CD4-positive, alpha-beta T cell treated with Interleukin-4 for 1 hour (primary cell): ENCODE measurements around the gene NUP210.
A peak's percentile ranks its signal among the peaks of the same experiment; 100 is the strongest.

ENCODE experiments used
- DNase-seq, 2 donors: peaks; one replicate each; pipeline ENCODE4 v3.0.0-alpha.2; 2020 to 2022

Gene NUP210

DNA sequence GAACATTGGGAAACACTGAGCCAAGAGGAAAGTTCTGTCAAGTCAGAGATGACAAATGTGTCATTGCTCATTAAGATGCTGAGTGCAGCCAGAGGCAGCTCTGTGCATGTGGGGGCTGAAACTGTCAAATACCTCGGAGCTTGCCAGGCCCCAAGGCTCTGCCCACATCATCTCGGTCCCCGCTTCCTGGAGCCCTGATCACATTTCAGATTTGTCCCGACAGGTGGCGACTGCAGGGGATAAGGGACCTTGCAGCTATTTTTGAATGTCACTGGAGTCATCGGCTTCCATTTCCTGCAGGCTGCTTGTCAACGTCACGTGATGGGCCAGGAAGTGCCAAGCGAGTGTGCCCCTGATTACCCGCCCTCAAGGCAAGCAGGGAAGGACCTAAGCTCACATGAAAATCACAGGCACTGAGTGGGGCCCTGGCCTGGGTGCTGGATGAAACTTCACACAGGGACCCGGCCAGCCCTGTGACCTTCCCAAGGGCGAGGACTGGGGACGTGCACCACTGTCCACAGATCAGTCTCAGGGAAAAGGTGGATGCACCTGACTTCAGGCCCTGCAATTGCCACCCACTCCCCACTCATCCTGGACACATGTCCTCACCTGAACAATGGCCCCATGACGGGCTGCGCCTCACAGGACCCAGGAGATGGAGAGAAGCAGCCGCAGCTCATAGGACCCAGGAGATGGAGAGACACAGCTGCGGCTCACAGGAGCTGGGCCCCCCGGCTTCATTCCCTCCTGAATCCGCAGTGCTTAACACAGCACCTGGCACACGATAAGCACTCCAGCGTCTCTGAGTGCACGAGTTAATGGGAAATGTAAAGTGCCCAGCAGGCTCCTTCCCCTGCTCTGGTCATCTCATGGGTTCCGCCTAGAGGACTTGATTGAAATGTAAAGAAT, 73.4 kb downstream of the NUP210 start:
- peak; percentile 77 to 83 for DNase-seq

DNA sequence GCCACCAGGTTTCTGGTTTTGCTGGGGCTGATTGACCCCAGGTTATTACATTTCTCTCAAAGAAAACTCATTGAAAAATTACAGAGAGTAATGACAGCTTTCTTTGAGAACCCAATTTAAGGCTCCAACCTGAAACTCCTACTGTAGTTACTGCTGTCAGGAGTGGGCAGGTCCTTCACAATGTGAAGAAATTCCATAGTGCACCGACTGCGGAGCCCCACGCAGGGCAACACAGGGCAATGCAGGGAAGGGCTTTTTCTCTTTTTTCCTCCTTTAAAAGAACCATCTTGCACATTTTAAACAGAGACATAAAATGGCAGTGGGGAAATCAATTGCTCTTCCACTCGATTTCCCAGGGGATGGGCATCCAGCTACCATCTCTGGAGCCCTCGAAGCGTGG, 74.3 kb downstream of the NUP210 start:
- no peak for DNase-seq

DNA sequence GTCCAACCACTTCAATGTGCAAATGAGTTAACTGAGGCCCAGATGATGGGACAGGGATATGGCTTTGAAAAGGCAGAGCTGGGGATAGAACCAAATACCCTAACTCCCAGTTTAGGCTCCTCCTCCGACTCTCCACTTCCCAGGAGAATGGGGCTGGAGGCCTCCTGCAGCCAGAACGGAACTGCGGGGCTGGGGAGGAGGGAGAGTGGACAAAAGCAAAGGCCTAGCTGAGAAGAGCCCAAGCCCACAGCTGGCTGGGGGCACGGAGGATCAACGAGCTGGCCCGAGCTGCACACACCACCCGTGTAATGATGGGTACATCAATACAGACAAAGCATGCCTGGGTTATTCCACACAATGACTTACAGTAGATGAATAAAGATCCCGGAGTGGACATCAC, 74.8 kb downstream of the NUP210 start:
- DNase-seq = no peak

DNA sequence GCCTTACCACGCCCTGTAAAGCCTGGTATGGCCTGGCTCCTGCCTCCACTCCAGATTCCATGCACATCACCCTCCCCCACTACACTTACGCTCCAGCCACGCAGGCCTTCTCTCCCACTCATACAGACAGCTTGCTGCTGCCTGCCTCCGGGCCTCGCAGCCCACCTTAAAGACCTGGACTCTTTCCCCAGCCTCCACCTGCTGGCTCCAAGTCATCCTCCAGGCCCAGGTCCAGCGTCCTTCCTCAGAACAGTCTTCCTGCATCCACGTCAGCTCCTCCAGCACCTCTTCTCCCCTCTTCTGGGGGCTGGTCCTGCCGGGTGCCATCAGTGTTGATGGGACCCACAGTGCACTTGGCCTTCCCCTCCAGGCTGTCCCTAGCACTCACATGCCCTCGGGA, 75.5 kb downstream of the NUP210 start:
- DNase-seq = no peak

DNA sequence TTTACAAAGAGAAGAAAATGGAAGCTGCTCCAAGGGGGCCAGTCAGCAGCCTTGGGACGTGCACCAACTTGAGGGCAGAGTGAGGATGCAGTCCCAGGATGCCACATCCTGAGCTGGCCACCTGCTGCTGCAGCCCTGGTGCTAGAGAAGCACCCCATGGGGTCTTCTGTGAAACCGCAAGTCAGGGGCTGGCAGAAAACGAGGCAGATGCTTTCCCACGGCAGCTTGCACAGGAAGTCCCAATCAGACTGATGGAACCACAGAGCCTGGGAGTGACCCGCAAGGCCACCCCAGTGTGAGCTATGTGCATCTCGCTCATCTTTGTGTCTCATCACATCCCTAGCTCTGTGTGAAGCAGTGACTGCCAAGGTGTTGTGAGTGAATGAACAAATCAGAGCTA, 76.5 kb downstream of the NUP210 start:
- no peak for DNase-seq

DNA sequence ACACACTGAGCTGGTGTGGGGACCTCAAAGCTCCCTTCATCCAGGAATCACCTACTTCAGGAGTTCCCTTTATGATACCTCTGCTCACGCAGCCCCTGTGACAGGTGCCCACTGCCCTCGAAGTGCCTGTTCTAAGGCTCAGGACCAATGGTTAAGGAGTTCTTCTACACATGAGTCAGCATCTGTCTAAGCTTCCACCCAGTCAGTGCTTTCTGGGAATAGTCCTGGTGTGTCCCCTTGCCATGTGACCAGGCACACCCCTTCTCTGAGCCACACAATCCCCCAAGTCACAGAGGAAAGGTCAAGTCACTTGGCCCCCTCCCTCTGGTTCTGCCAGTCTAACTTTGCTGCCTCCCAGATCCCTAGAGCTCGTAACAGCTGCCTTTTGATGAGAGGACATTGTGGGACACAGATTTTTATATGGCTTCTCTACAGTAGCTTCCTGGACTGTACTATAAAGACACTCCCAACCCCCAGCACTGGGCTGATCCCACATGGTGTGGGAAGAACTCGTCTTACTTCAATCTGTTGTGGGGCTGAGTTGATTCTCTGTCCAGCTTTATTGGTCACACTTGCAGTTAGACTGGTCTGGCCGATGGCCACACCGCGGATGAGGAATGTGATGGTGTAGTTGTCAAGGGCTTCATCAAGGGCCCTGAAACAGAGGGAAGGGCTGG, 78.8 kb downstream of the NUP210 start:
- DNase-seq = no peak

DNA sequence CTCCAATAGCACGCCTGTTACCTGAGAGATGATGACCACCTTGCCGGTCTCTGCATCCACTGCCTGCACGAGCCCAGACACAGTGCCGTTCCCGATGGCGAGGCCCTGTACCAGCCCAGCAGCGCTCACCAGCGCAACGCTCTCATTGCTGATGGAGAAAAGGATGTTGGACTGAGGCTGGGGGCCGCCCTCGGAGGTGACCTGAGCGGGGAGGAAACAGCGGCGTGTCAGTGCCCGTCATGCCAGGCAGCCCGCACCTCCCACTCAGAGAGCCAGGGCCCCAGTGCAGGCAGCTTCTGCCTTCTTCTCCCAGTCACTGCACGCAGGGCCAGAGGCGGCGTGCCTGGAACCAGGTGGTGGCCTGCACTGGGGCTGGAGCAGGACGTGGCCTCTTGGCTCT, 80.3 kb downstream of the NUP210 start:
- DNase-seq = no peak

DNA sequence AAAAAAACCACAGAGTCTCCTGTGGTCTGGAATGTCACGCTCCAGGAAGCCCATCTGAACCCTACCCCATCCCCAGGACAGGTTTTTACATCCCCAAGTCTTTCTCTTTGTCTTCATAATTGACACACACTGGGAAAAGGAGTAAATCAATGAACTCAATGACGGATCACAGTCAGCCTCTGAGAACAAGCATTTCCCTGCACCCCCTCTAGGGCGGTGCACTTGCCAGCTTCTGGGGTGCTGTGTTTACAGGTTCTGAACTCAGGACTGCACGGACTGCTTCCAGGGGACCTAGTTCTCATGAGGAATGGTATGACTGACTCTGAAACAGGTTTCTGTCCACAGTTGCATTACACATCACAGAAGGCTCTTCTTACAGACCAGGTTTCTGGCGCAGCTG, 81.1 kb downstream of the NUP210 start:
- DNase-seq = no peak

DNA sequence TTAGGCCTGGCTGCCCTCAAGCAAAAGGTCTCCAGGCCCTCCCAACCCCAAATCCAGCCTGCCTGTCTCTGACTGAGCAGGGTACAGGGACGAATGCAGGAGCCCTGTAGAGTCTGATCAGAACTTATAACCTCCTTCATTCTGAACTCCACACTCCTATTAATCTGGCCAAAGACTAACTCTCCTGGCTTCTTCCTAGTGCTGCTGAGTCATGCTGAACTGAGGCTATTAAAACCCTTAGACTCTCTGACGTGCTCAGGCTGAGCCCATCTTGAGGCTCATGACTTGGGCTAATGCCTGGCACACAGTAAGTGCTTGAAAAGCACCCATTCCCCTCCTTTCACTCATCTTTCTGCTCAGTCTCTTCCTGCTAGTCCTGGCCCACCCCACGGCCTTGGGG, 81.9 kb downstream of the NUP210 start:
- DNase-seq = no peak

DNA sequence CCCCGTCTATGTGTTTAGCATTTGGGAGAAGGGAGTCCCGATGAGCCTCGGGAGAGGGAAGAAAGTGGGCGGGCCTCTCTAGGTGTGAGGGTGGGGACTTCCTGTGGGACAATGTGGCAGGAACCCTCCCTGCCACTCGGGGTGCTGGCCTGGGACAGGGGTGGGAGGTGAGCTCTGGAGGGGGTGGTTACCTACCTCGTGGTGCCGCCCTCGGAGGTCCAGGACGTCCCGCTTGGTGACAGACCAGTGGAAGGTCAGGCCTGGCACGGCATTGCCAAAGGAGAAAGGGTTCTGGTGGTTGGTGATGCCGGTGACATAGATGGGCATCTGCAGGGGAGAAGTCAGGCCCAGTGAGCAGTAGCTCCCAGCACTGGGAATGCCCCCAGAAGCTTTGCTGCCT, 83.5 kb downstream of the NUP210 start:
- no peak for DNase-seq

DNA sequence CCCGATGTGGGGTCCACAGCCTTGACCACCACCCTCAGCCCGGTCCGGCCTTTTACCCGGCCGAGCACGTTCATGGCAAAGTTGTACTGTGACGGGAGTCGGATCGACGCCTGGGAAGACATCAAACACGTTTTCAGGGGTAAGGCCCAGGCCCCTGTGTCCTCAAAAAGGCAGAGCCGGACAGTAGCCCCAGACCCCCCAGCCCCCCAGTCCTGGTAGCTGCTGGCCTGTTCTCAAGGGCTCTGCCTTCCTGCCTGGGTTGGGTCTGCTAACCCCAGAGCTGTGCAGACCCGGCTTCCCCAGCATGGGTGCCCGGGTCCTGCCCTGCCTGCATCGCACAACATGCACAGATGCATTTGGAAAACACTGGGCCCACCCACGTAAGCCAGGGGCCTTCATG, 84.6 kb downstream of the NUP210 start:
- DNase-seq = no peak

DNA sequence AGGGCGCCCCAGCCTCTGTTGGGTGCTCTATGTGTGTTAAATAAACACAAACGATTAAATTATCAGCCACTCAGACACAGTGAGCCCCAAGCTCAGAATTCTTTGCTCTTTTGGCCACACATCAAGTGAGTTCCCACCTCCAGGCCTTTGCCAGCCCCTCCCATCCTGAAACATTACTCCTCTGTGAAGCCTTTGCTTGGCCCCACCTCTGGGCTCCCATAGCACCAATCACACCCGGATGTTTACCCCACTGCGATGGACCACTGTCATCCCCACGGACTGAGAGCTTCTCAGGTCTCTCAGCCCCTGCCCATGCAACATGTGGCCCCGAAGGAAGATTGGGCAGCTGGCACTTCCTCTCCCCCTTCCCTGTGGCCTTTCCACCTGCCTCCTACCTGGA, 85.1 kb downstream of the NUP210 start:
- no peak for DNase-seq

DNA sequence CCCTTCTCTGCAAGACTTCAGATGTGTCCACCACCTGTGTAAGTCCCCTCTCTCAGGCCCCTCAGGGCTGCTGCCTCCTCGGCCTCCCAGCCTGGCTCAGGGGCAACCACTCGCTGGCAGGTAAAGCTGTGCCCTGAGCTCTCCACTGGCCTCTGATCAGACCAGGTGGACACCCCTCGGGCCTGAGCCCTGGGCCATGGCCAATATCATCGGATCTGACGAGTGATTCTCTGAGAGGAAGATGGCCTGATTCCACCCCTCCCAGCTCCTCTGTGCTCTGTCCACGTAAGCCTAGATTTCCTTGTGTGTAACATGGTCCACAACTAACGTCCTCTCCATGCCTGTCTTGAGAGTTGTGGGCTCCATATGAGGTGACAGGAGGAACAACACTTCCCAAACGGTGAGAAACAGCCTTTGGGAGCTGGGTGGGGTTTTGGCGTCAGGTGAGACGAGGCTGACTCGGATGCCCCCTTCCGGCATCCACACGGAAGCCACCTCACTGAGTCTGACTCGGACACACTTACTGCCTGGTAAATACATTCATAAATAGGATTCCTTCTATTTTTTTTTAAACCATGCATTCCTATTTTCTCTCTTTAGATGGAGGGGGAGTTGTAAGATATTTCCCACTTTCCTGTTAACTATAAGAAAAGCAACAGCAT, 86.8 kb downstream of the NUP210 start:
- no peak for DNase-seq

DNA sequence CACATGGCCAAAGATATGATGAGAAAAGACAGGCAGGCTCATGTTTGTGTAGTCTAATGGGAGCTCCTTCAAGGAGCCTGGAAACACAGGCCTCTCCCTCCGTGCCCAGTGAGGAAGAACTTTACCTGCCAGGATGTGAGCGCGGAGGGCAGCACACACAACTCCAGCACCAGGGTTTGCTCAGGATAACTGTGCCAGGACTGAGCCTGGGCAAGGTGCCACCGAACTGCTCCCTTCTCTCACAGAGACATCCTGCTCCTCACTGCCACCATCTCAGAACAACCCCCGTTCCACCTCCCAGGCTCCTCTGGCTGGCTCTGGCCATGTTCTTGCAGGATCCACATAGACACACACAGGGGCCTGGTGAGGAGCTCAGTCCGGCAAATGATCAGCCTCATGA, 87.4 kb downstream of the NUP210 start:
- DNase-seq = no peak

DNA sequence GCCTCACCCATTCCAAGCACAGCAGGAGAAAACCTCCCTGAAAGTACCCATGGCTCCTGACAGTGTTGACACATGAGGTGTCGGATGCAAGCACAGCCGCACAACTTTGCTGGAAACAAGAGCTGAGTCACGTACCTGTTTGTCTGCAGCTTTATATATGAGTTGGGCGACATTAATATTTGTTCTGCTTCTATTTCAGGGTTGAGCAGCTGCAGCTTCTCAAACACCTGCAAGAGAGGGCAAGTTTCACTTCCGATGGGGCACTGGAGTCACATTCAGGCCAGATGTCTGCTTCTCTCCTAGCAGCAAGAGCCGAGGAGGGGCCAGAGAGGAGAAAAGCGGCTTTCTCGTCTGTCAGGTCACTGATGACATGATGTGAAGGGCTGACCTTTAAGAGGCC, 88.0 kb downstream of the NUP210 start:
- DNase-seq = peak in 1 of 2 donors; percentile 59

DNA sequence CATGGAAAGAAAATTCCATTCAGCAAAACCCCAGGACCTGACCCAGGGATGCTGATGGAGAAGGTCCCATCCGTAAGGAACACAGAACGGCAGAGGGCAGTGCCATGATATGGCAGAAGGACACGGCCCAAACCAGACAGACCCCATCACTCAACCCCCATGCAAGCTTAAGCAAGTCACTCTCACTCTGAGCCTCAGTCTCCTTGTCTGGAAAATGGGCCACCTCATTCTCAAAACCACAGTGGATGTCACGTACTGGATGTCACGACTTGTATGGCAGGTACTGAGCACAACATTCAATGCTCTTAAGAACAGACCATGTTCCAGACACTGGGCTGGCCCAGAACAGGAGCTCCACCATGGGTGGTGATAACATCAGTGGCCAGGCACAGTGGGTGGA, 90.4 kb downstream of the NUP210 start:
- DNase-seq = no peak

DNA sequence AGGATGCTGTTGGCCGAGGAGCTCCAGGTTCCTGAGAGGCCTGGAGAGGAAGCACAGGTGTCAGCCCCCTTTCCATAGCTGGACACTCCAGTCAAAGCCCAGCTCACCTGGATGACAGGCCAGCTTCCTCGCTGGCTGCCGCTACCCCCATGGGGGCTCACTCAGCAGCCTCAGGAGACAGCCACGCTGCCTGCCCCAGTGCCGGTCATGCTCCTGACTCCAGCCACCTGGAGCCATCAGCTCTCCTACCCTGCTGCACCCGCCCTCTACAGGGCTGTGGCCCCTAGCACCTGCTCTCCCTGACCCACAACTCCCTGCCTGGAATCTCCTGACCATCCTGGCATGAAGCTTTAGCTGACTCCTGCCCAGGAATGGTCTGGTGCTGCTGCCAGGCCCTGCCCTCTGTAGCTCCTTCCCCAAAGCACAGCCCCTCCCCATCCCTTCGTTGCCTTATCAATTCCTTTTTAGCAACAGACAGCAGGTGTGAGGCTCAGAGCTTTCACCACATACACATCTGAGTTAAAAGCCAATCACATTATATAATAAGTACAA, 94.2 kb downstream of the NUP210 start:
- DNase-seq = no peak

DNA sequence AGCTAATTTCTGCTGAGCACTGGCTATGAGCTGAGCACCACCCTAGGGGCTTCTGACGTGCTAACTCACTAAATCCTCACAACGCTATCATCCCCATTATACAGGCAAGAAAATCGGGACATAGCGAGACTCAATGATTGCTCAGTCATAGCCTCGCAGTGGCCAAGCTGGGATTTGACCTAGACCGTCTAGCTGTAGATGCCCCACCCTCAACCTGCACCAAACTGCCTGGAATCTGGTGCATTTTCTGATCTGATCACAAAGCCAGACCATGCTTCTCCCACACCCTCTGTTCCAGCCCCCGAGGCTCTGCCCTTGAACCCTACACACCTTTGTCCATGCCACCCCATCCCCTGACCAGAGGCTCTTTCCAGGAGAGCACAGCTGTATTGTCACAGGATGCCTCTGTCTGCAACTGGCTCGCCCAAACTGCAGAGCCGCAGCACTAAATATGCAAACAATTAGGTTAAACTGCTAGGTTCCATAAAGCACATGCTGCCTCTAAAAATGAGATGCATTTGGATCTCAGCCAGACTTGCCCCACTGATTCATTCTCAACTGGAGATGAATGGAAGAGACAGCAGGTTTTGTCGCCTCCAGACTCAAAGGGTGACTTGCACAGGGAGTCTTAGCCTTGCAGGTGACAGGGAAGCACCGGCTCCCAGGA, 95.2 kb downstream of the NUP210 start:
- no peak for DNase-seq

DNA sequence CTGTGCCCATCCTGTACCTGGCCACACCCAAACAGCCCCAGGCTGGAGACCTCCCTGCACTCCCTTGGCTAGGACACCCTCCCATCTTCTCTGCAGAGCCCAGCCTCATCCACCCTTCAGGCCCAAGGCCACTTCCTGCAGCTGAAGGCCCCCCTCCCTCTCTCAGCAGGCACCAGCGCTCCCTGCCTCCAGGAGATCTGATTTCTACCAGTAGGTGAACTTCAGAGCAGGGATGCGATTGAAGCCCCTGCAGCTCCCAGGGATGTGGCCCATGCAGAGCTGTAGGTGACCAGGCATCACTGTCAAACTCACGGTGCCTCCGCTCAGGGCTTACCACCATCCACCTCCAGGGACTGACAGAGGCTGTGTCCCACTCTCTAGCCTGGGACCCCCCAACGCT, 96.3 kb downstream of the NUP210 start:
- no peak for DNase-seq

DNA sequence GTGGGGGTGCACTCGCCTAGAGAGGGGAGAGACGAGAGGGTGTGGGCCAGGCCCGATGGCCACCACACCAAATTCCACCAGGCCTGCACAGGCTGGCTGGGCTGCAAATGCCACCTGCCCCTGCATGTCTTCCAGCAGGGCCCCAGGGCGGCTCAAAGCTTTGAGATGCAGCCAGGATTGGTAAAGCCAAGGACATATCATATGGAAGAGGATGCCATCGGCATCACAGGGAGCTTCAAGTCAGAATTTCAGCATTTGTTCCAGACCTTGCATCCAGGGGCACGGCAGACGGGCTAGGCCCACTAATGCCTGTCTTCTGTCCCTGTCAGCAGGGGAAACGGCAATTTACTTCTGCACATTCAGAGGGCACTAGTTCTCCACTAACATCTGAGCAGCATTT, 97.8 kb downstream of the NUP210 start:
- no peak for DNase-seq

DNA sequence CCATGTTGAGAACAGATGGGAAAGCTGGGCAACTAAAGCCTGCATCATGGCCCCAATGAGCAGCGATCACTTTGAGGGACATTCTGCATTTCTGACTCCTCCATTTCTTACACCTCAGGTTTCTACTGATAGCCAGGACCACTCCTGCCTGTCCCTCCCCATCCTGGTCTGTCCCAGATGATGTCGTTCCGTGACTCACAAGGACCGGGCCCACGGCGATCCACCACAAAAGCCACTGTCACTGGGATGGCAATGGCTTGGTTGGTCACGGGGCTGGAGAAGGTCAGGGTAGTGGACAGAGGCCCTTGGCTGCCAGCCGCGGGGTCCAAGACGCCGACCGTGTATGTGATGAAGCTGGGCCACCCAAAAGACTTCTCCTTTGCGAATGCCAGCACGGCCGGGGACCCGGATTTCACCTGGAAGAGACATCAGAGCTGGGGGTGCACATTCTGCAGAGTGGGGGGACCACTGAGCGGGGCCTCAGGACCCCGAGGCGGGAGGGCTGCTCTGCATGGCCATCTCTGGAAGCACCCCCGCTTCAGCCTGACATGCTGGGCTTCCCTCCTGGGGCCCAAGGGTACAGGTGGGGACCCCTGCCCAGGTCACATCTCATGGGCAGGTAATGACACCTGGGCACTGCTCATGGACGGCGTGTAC, 100.4 kb downstream of the NUP210 start:
- no peak for DNase-seq

DNA sequence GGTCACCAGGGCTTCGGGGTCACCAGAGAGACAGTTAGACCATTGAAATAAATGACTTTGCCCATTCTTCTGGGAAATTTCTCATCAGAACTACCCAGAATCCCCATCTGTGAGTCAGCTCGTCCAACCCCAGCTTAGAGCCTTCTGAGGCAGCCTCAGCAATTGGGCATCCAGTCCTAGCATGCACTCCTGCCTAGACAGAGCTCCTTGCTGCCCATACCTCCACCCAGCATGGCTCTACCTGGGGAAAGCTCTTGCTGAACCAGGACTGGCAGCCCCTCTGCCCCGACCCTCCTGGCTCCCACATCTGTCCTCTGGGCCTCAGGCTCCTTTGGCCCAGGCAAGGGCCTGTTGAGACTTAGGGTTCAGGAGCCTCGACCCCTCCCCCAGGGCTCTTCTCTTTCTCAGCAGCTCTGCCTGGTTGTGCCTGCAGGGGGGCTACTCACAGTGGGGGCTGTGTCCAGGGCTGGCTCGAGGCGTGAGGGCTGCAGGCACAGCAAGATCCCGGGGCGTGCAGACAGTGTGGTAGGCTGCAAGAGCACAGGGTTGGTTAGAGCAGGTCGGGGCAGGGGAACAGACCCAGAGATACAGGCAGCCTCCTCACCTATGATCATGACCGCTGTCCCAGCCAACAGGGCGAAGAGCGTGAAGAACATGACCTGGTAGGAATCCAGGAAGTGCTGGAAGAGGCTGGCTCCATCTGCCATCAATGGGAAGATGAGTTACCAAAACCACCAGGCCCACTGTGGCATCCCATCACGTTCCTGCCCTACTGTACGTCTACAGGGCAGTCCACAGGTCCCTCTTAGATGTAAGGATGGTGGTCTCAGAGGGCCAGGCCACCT, 101.3 kb downstream of the NUP210 start:
- no peak for DNase-seq
